Subcutaneous abdominal adipose tissue (tissue), 5 donors: ENCODE results near the gene CRHBP.

ENCODE experiments used
- H3K27ac ChIP-seq: one replicate; pipeline ENCODE4 v1.7.0; 2013; ENCODE audit warnings: low read depth, mild to moderate bottlenecking, inconsistent platforms, low read length, moderate library complexity
- H3K27me3 ChIP-seq, 5 donors: one replicate each; pipeline ENCODE4 v1.7.0; 2013; ENCODE audit warnings: low read length in 5 of 5, inconsistent platforms in 1 of 5; ENCODE audit not compliant: control insufficient read depth in 5 of 5, insufficient read depth in 4 of 5
- H3K36me3 ChIP-seq, 5 donors: one replicate each; pipeline ENCODE4 v1.7.0; 2013; ENCODE audit warnings: low read length in 5 of 5; ENCODE audit not compliant: control insufficient read depth in 5 of 5, insufficient read depth in 5 of 5
- H3K4me1 ChIP-seq, 5 donors: one replicate each; pipeline ENCODE4 v1.7.0; 2013; ENCODE audit warnings: low read length in 5 of 5, mild to moderate bottlenecking in 3 of 5, moderate library complexity in 1 of 5; ENCODE audit not compliant: control insufficient read depth in 5 of 5, insufficient read depth in 5 of 5
- H3K4me3 ChIP-seq, 5 donors: one replicate each; pipeline ENCODE4 v1.7.0; 2013; ENCODE audit warnings: low read length in 5 of 5, low read depth in 1 of 5
- H3K9ac ChIP-seq, 5 donors: one replicate each; pipeline ENCODE4 v1.7.0; 2013; ENCODE audit warnings: low read length in 5 of 5, mild to moderate bottlenecking in 4 of 5, moderate library complexity in 3 of 5
- H3K9me3 ChIP-seq, 5 donors: one replicate each; pipeline ENCODE4 v1.7.0; 2013; ENCODE audit warnings: low read length in 5 of 5; ENCODE audit not compliant: control insufficient read depth in 5 of 5
- donor health status: healthy.
- donor health status: healthy.
- donor health status: healthy.
- donor health status: healthy.
- donor health status: healthy.

The CRHBP gene

GRCh38 chr5:76956033-76956432, 3.2 kb downstream of the CRHBP start:
- Histone ChIP-seq H3K27me3 (peaks cover 9 to 19% (median 15%) of the 10 kb centered on the region in 5 donors), H3K4me1 (peaks cover 0 to 44% (median 19%) of the 10 kb centered on the region in 5 donors), H3K9ac (no peak overlapping the region), H3K9me3 (no peaks in the 10 kb centered on the region), H3K36me3 (no peaks in the 10 kb centered on the region), H3K4me3 (peak overlapping the region in 1 of 5 donors; percentile 27), H3K27ac (no peak overlapping the region)

DNA sequence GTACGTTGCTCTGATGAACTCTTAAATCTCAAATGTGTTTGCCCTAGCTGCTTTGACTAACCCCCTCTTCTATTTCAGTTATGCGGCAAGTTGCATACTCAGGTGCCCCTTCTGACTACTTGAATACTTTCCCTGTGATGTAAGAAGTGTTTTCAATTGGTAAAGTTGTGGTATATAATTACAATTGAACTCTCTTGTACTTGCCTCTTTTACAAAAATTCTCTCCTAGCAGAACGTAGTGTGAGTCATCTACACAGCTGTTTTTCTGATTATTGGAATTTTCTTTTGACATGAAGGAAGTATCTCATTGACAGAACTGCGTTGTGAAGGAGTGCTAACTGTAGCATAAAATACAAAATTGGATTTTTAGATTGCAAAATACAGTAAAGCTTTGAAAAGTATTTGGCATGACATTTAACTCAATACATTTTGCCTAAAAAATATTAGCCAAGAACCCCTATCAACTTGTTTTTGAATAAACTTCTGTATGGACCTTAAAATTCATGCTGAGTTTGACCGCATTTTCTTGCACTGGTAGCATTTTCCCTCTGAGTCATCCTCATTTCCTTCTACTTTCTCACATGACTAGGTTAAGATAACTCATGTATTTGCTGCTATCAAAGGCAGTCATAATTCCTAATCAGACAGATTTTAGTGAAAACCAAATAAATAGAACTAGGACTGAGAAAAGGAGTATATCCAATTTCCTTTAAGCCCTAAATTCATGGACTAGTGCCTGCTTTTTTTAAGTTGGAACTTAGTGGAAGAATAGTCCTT, 6.3 kb downstream of the CRHBP start:
- Histone ChIP-seq H3K36me3 (peaks cover 0 to 10% (median 0%) of the 10 kb centered on the region in 5 donors), H3K4me1 (peaks cover 0 to 23% (median 9%) of the 10 kb centered on the region in 5 donors), H3K27me3 (peaks cover under 1 to 7% (median 4%) of the 10 kb centered on the region in 5 donors), H3K4me3 (peak overlapping the region in 1 of 5 donors; percentile 32), H3K9me3 (no peaks in the 10 kb centered on the region), H3K27ac (peak overlapping the region; percentile 66), H3K9ac (peak overlapping the region in 2 of 5 donors; percentile 16 to 40)

GRCh38 chr5:76960004-76960625, 7.3 kb downstream of the CRHBP start:
- peaks cover 0 to 22% (median 8%) of the 10 kb centered on the region in 5 donors for H3K4me1 ChIP-seq
- no peaks in the 10 kb centered on the region for H3K9me3 ChIP-seq
- peak overlapping the region in 2 of 5 donors; percentile 7 to 19 for H3K4me3 ChIP-seq
- peak overlapping the region in 1 of 5 donors; percentile 42 for H3K9ac ChIP-seq
- H3K27ac ChIP-seq = peak overlapping the region; percentile 66
- peaks cover 0 to 15% (median 0%) of the 10 kb centered on the region in 5 donors for H3K36me3 ChIP-seq
- peaks cover 0 to 2% (median 0%) of the 10 kb centered on the region in 5 donors for H3K27me3 ChIP-seq

GRCh38 chr5:76964060-76964459, 11.2 kb downstream of the CRHBP start:
- Histone ChIP-seq H3K27me3 (no peaks in the 10 kb centered on the region), H3K9ac (no peak overlapping the region), H3K9me3 (no peaks in the 10 kb centered on the region), H3K27ac (no peak overlapping the region), H3K4me3 (no peak overlapping the region), H3K36me3 (peaks cover 0 to 24% (median 3%) of the 10 kb centered on the region in 5 donors), H3K4me1 (peaks cover 0 to 12% (median 8%) of the 10 kb centered on the region in 5 donors)

- no peaks in the 10 kb centered on the region for H3K27me3 ChIP-seq
- H3K27ac ChIP-seq = no peak overlapping the region
- peaks cover 0 to 9% (median 3%) of the 10 kb centered on the region in 5 donors for H3K36me3 ChIP-seq
- no peak overlapping the region for H3K4me3 ChIP-seq
- no peak overlapping the region for H3K9ac ChIP-seq
- H3K4me1 ChIP-seq = no peaks in the 10 kb centered on the region
- H3K9me3 ChIP-seq = no peaks in the 10 kb centered on the region
These were observed 18.7 kb downstream of the CRHBP start for GRCh38 chr5:76971511-76971910.

DNA sequence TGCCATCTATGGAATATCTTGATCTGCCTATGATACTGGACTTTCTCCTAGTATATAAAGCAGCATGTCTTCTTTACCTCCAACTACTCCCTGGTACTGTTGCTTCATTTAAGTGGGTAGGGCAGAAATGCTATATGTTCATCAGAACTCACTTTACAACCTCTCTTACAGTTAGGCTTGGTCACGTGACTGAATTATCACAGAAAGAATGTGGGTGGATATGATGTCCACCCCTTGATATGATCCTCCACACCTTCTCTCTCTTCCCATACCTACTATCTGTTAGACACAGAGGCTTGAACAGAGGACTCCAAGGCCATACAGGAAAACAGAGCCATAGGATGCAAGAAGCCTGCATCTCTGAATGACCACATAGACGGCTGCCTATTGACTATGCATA, 19.8 kb downstream of the CRHBP start:
- H3K27ac ChIP-seq = no peak overlapping the region
- H3K4me1 ChIP-seq = no peaks in the 10 kb centered on the region
- H3K9me3 ChIP-seq = no peaks in the 10 kb centered on the region
- H3K9ac ChIP-seq = no peak overlapping the region
- no peaks in the 10 kb centered on the region for H3K27me3 ChIP-seq
- H3K36me3 ChIP-seq = peaks cover 0 to 9% (median 3%) of the 10 kb centered on the region in 5 donors
- no peak overlapping the region for H3K4me3 ChIP-seq

DNA sequence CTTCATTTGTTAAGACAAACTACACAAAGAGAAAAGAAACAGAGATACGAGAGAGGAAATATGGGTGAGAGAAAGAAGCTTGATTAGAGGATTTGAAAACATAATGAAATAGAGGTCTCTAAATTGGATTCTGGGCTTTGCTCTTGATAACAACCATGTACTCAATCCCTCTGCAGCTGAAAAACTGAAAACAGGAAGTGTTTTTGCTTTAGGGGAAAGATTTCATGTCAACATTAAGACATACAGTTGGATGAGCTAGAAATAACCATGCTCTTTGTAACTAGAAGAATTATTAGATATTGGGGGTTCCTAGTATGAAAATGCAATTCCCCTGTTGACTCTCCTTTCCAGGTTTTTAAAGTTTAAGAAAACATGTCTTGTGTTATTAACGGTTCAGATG, 21.9 kb downstream of the CRHBP start:
- H3K4me3 ChIP-seq = no peak overlapping the region
- H3K4me1 ChIP-seq = no peaks in the 10 kb centered on the region
- peaks cover 0 to 3% (median 0%) of the 10 kb centered on the region in 5 donors for H3K36me3 ChIP-seq
- H3K9me3 ChIP-seq = no peaks in the 10 kb centered on the region
- no peaks in the 10 kb centered on the region for H3K27me3 ChIP-seq
- H3K27ac ChIP-seq = no peak overlapping the region
- H3K9ac ChIP-seq = no peak overlapping the region

DNA sequence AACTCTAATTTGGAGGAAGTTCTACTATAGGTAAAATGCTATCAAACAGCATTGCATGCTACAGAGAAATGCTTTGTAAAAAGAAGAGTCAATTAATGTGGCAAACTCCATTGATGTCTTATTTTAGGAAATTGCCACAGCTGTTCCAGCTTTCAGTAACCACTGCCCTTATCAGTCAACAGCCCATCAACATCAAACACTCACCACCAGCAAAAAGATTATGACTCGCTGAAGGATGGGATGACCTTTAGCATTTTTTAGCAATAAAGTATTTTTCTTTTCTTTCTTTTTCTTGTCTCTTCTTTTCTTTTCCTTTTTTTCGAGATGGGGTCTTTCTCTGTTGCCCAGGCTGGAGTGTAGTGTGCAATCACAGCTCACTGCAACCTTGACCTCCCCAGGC, 26.0 kb downstream of the CRHBP start:
- Histone ChIP-seq H3K27ac (no peak overlapping the region), H3K9me3 (no peaks in the 10 kb centered on the region), H3K27me3 (no peaks in the 10 kb centered on the region), H3K4me3 (no peak overlapping the region), H3K9ac (no peak overlapping the region), H3K4me1 (peaks cover 0 to 3% (median 0%) of the 10 kb centered on the region in 5 donors), H3K36me3 (peaks cover 0 to 3% (median 0%) of the 10 kb centered on the region in 5 donors)

GRCh38 chr5:76980518-76981144, 27.8 kb downstream of the CRHBP start:
- no peak overlapping the region for H3K9ac ChIP-seq

GRCh38 chr5:76982450-76982849, 29.6 kb downstream of the CRHBP start:
- H3K27ac ChIP-seq = no peak overlapping the region
- H3K27me3 ChIP-seq = no peaks in the 10 kb centered on the region
- peaks cover 0 to 3% (median 0%) of the 10 kb centered on the region in 5 donors for H3K4me1 ChIP-seq
- no peak overlapping the region for H3K4me3 ChIP-seq
- no peaks in the 10 kb centered on the region for H3K36me3 ChIP-seq
- no peak overlapping the region for H3K9ac ChIP-seq
- no peaks in the 10 kb centered on the region for H3K9me3 ChIP-seq

More at GRCh38 chr5:76980518-76981144, 27.8 kb downstream of the CRHBP start:
- H3K4me1 ChIP-seq = peaks cover 0 to 3% (median 0%) of the 10 kb centered on the region in 5 donors
- H3K27ac ChIP-seq = no peak overlapping the region
- H3K27me3 ChIP-seq = no peaks in the 10 kb centered on the region
- no peak overlapping the region for H3K4me3 ChIP-seq
- no peaks in the 10 kb centered on the region for H3K9me3 ChIP-seq
- H3K36me3 ChIP-seq = peaks cover 0 to 3% (median 0%) of the 10 kb centered on the region in 5 donors
